ENCODE data around the gene TSC1.

The TSC1 gene

DNA sequence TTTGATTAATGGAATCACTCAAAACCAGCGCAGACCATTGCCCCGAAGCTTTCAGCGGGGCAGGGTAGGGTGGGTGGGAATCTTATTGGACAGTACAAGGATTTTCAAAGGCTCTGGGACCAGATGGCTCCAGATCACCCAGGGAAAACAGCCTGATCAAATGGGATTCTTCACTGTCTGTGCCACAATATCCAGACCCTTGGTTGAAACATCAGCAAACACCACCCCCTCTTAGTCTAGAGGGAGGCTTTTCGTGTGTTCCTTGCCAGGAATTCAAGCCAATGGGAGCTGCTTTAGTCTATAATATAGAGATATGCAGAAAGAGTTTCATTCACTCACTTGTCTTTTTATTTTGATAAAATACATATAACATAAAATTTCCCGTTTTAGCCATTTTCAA is 35.7 kb upstream of the TSC1 start (continued):
- TF ChIP-seq EGR2 (tag by site-specific recombination; IDR thresholded peaks at IDR 0.05; ENCODE audit: low read depth), result no peak
- TF ChIP-seq, protein P1, sequence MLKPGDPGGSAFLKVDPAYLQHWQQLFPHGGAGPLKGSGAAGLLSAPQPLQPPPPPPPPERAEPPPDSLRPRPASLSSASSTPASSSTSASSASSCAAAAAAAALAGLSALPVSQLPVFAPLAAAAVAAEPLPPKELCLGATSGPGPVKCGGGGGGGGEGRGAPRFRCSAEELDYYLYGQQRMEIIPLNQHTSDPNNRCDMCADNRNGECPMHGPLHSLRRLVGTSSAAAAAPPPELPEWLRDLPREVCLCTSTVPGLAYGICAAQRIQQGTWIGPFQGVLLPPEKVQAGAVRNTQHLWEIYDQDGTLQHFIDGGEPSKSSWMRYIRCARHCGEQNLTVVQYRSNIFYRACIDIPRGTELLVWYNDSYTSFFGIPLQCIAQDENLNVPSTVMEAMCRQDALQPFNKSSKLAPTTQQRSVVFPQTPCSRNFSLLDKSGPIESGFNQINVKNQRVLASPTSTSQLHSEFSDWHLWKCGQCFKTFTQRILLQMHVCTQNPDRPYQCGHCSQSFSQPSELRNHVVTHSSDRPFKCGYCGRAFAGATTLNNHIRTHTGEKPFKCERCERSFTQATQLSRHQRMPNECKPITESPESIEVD (tag by site-specific recombination; IDR thresholded peaks at IDR 0.05), result no peak

DNA sequence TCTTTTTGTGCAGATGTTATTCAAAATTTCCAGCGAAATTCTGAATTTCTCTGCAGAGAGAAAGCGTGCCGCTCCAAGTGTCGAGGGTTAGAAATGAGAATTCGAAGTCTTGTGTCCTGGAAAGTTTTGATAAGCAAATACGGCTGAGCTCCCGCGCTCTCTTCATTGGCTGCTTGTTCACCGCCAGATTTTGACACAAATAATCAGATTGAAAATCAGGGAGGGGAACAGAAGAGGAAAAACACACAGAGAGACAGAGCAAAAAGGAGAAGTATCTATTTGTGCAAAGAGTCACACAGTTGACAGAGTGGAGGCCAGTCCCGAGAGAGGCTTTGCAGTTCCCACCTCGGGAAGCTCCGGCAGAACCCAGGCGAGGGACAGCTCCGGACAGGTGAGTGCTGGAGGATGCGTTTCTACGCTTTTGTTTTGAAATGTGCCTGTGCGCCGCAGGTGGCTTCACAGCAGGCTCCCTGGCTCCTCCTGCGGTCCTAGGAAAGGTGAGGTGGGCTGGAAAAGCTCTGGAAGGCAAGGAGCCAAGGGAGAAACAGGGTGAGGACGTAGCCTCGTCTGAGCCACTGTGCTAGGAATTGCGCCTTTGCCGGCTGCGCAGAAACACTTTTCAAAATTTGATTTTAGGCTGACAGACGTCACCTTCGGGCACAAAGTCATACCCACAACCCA is 34.2 kb upstream of the TSC1 start, which contains the start of gene GFI1B:
GFI1B (plus strand) TSS at position 244 of the 681 bp plus-strand sequence. CDS start 7,985 bp downstream, outside the sequence.
- TF ChIP-seq PRDM1 (tag by site-specific recombination; IDR thresholded peaks at IDR 0.05) (peak; percentile 23; the same call in 1 of the 2 replicates), ZNF37A (tag by site-specific recombination; IDR thresholded peaks at IDR 0.05) (no peak)
- POLR2A ChIA-PET, result interaction anchor here (1.9 kb wide), 1 partner anchor 52 kb away, joined by 7 read pairs; the partner anchor contains the start of gene GTF3C5
- no peak within 1 kb of the TSS for H3K4me3 ChIP-seq (ENCODE audit: low read depth, low read length)

DNA sequence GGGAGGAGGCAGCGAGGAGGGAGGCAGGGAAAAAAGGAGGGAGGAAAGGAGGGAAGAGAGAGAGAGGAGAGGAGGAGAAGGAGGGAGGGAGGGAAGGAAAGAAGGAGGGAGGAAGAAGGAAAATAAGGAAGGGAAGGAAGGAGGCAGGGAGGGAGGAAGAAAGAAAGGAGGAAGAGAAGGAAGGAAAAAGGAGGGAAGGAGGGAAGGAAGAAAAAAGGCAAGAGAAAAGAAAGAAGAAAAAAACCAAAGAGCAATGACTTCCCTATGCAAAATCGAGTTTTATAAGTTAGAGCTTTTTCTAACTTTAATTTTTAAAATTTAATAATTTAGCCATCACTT is 33.7 kb upstream of the TSC1 start:
- Histone ChIP-seq H3K4me3 (ENCODE audit: low read depth, low read length) (no peak overlapping the region), H3K9me3 (ENCODE audit: control insufficient read depth, insufficient read depth, low read depth, low read length) (no peaks in the 10 kb centered on the region), H3K27ac (ENCODE audit: extremely low read depth, low read depth, low read length) (no peak overlapping the region), H3K36me3 (ENCODE audit: control insufficient read depth in 2 of 2, insufficient read depth in 1 of 2, low read length in 2 of 2) (no peaks in the 10 kb centered on the region), H3K4me1 (ENCODE audit: control insufficient read depth, insufficient read depth, low read length) (no peaks in the 10 kb centered on the region)
- CTCF ChIA-PET, result interaction anchor here (0.6 to 5.1 kb wide), 28 partner anchors 8 to 328 kb away, joined by 3 to 24 read pairs (median 4); no protein-coding TSS in a partner anchor
- TF ChIP-seq ZNF76 (tag by site-specific recombination; IDR thresholded peaks at IDR 0.05; ENCODE audit: borderline replicate concordance, low read depth), result 0 out of 2 replicates have a peak, but pooled peaks have one; percentile 19
- TF ChIP-seq PRDM1 (tag by site-specific recombination; IDR thresholded peaks at IDR 0.05), result peak; percentile 77
- TF ChIP-seq ZNF133 (tag by site-specific recombination; IDR thresholded peaks at IDR 0.05), result 0 out of 2 replicates have a peak, but pooled peaks have one; percentile 15
- TF ChIP-seq ZNF596 (tag by site-specific recombination; IDR thresholded peaks at IDR 0.05), result no peak
- TF ChIP-seq ZNF521 (tag by site-specific recombination; IDR thresholded peaks at IDR 0.05), result no peak
- TF ChIP-seq, protein P2, sequence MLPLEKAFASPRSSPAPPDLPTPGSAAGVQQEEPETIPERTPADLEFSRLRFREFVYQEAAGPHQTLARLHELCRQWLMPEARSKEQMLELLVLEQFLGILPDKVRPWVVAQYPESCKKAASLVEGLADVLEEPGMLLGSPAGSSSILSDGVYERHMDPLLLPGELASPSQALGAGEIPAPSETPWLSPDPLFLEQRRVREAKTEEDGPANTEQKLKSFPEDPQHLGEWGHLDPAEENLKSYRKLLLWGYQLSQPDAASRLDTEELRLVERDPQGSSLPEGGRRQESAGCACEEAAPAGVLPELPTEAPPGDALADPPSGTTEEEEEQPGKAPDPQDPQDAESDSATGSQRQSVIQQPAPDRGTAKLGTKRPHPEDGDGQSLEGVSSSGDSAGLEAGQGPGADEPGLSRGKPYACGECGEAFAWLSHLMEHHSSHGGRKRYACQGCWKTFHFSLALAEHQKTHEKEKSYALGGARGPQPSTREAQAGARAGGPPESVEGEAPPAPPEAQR (tag by site-specific recombination; IDR thresholded peaks at IDR 0.05), result 0 out of 2 replicates have a peak, but pooled peaks have one; percentile 27
- peak; percentile 67 for TF ChIP-seq WT1 (tag by site-specific recombination; IDR thresholded peaks at IDR 0.05)
- no peak for TF ChIP-seq MEIS1 (CRISPR knock-in tag; IDR thresholded peaks at IDR 0.05; ENCODE audit: borderline replicate concordance)
- peak; percentile 97 for TF ChIP-seq ZNF366 (tag by site-specific recombination; conservative IDR thresholded peaks at IDR 0.05)
- 0 out of 2 replicates have a peak, but pooled peaks have one; percentile 69 for TF ChIP-seq GLI4 (tag by site-specific recombination; IDR thresholded peaks at IDR 0.05)
- TF ChIP-seq, protein P3, sequence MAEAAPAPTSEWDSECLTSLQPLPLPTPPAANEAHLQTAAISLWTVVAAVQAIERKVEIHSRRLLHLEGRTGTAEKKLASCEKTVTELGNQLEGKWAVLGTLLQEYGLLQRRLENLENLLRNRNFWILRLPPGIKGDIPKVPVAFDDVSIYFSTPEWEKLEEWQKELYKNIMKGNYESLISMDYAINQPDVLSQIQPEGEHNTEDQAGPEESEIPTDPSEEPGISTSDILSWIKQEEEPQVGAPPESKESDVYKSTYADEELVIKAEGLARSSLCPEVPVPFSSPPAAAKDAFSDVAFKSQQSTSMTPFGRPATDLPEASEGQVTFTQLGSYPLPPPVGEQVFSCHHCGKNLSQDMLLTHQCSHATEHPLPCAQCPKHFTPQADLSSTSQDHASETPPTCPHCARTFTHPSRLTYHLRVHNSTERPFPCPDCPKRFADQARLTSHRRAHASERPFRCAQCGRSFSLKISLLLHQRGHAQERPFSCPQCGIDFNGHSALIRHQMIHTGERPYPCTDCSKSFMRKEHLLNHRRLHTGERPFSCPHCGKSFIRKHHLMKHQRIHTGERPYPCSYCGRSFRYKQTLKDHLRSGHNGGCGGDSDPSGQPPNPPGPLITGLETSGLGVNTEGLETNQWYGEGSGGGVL (tag by site-specific recombination; IDR thresholded peaks at IDR 0.05), result peak; percentile 89
- TF ChIP-seq KLF9 (tag by site-specific recombination; IDR thresholded peaks at IDR 0.05; ENCODE audit: low read depth), result 0 out of 2 replicates have a peak, but pooled peaks have one; percentile 6
- POLR2A ChIA-PET, result interaction anchor here (1.9 kb wide), 1 partner anchor 52 kb away, joined by 7 read pairs; the partner anchor contains the start of gene GTF3C5

More for the DNA sequence above, 34.2 kb upstream of the TSC1 start, which contains the start of gene GFI1B:
- Histone ChIP-seq H3K9me3 (ENCODE audit: control insufficient read depth, insufficient read depth, low read depth, low read length) (no peaks in the 10 kb centered on the region), H3K36me3 (ENCODE audit: control insufficient read depth in 2 of 2, insufficient read depth in 1 of 2, low read length in 2 of 2) (no peaks in the 10 kb centered on the region), H3K27ac (ENCODE audit: extremely low read depth, low read depth, low read length) (no peak within 1 kb of the TSS), H3K4me1 (ENCODE audit: control insufficient read depth, insufficient read depth, low read length) (no peaks in the 10 kb centered on the region)
- CTCF ChIA-PET, result interaction anchor here (0.6 to 5.1 kb wide), 22 partner anchors 9 to 328 kb away, joined by 3 to 24 read pairs (median 4); no protein-coding TSS in a partner anchor
